GM20000 (cell line): Measurements from ENCODE around the gene ZBTB8OS.

ENCODE experiments used
- DNase-seq: peaks from one replicate; pipeline ENCODE4 v3.0.0; 2012; ENCODE audit warnings: low spot score
- CTCF ChIP-seq: IDR thresholded peaks from 2 replicates; pipeline ENCODE4 v1.5.1; 2012; ENCODE audit warnings: mild to moderate bottlenecking, control low read depth; ENCODE audit errors: extremely low read depth, missing control alignments

Gene ZBTB8OS

GRCh38 chr1:32666901-32667566 is 16.7 kb upstream of the ZBTB8OS start:
- no peak for TF ChIP-seq CTCF
- DNase-seq = no peak

GRCh38 chr1:32665915-32666314 is 15.6 kb upstream of the ZBTB8OS start:
- no peak for TF ChIP-seq CTCF
- DNase-seq = no peak

GRCh38 chr1:32659581-32659980 is 9.2 kb upstream of the ZBTB8OS start:
- no peak for DNase-seq
- no peak for TF ChIP-seq CTCF

DNA sequence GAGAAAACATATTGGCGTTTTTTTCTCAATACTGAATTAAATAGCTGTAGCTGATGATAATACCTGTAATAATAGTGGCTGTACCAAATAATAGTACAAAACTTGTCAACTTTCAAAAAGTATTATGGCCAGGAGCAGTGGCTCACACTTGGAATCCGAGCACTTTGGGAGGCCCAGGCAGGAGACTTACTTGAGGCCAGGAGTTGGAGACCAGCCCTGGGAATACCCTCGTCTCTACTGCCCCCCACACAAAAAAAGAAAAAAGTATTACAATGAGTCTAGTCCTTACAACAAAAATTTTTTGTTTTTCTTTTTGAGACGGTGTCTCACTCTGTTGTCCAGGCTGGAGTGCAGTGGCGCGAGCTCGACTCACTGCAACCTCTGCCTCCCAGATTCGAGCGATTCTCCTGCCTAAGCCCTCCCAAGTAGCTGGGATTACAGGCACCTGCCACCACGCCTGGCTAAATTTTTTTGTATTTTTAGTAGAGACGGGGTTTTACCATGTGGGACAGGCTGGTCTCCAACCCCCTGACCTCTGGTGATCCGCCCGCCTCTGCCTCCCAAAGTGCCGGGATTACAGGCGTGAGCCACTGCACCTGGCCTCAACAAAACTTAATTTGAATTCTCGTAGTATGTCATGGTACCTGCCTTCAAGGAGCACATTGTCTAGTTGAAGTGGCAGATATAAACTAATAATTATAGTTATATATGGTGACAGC is 2.1 kb upstream of the ZBTB8OS start:
- TF ChIP-seq CTCF = no peak
- no peak for DNase-seq

DNA sequence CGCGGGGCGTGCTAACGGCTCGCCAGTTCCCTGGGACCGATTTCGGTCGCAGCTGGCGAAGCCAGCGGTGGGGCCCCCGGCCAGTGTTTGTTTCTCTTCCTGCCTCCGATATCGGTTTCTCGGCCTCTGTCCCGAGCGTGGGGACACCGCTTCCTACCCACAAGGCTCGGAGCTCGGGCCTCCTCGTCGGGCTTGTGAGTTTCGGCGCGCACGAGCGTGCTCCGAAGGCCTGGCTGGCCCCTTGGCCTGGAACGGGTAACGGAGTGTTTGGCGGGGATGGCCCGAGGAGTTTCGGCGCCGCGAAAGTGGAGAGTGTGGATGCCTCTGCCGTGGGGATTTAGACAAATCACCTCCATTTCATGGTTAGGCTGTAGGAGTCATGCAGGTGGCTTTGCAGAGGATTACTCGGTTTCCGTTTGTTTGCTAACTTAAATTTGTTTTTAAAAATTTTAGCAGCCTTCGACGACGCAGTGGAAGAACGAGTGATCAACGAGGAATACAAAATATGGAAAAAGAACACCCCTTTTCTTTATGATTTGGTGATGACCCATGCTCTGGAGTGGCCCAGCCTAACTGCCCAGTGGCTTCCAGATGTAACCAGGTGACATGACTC is 1.2 kb upstream of the ZBTB8OS start:
- DNase-seq = no peak
- no peak for TF ChIP-seq CTCF

DNA sequence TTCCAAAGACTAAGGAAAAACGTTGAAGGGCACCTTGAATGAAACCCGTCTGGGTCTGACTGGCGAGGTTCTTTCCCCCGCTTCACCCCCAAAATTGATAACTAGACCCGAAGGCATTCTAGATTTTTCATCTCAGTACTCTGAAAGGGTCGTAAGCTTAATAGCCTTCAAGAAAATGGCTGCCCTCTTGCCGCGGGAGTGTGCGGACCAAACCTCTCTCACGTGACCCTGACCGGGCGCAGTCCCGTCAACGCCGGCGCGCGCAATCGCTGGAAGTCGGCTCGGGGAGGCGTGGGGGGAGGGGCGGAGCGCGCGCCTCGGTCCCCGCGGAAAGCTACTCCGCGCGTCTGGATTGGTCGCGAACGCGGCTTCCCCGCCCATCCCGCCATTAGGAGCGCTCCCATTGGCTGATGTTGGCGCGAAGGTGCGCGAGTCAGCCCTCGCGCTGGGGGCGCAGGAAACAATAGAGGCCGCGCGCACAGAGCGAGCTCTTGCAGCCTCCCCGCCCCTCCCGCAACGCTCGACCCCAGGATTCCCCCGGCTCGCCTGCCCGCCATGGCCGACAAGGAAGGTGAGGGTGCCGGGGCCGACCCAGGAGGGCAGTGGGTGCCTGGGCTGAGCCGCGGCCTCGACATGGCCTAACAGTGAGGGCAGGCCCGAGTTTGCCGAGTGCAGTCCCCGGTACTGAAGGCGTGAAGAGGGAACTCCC is 556 bp upstream of the ZBTB8OS start, which contains the start of gene RBBP4:
RBBP4 (plus strand) TSS at position 457 of the 709 bp plus-strand sequence; CDS start at position 556, 99 bp downstream.
- DNase-seq = peak; percentile 97
- no peak for TF ChIP-seq CTCF
